CD4-positive, alpha-beta T cell treated with Interleukin-12 subunit alpha and Interleukin-12 subunit beta, for 1 hour (primary cell): ENCODE results near the gene NLRC3.

Experiments
- DNase-seq: peaks from one replicate; pipeline ENCODE4 v3.0.0-alpha.2; 2020

The NLRC3 gene

GRCh38 chr16:3542601-3543373, 34.4 kb downstream of the NLRC3 start:
- DNase-seq = no peak

GRCh38 chr16:3541527-3542155, 35.6 kb downstream of the NLRC3 start:
- DNase-seq = no peak

DNA sequence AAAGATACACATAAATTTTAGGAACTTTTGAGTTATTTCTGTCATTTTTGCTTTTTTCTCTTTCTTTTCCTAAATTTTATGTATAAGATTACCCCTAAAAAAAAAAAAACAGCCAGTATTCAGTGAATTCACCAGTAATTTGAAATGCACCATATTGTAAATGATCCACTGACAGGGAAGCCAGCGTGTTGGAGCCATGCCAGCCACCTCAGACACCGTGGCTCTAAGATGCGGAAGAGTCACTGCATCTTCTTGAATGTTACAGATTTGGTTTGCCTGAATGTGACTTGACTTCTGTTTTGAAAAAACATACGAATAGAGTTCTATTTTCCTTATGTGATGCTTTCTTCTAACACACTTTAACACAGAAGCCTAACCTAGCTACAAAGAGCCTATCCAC, 39.0 kb downstream of the NLRC3 start:
- no peak for DNase-seq

- no peak for DNase-seq
Observed at GRCh38 chr16:3536851-3537250, 40.4 kb downstream of the NLRC3 start.

DNA sequence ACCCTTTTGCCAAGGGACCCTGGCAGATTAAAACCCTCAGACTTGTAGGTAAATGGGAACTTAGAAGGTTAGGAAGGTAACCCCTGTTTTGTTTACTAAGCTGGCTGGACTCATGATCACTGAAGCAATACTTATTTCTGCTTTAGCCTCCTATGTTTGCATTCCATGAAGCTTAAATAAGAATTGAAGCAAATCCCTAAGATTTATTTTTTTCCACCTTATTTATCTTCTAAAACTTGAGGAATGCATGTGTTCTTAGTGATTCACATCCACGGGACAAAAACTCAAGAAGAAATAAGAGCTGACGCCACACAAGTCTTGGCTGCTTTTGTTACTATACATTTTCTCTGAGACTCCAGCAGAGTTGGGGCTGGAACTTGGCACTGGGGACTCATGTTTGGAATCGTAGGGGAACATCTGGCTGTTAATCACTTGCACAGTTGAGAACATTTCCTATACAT, 40.9 kb downstream of the NLRC3 start:
- no peak for DNase-seq

GRCh38 chr16:3534126-3534525, 43.1 kb downstream of the NLRC3 start:
- no peak for DNase-seq

DNA sequence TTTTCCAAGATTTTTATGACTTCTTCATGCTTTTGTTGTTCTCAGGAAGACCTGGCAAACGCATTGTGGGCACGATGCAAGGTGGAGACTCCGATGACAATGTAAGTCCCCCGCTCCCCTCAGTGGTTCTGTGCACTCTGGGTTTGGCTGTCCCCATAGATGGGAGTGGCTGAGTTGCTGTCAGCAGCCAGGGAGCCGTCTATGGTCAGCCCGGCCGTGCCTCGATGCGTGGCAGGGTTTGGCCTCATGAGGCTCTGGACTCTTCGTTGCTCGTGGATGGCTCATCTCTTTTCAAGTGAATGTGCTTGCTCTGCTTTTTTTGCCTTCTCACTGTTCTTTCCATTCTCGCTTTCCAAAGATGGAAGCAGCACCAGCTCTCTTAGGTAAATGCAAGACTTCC, 44.5 kb downstream of the NLRC3 start:
- no peak for DNase-seq

- DNase-seq = no peak
Observed at GRCh38 chr16:3530371-3530914, 46.8 kb downstream of the NLRC3 start.

DNA sequence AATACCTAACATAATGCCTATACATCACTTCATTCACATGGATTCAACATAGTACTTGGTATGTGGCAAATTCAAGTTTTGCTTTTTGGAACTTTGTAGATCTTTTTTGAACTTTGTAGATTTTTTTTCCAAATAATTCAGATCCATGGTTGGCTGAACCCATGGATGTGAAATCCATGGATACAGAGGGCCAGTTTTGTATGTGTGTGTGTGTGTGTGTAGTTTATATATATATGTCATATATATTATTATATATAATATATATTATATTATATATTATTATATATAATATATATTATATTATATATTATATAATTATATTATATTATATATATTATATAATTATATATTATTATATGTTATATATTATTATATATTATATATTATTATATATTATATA, 48.0 kb downstream of the NLRC3 start:
- no peak for DNase-seq

- no peak for DNase-seq
Observed at GRCh38 chr16:3528406-3528805, 48.8 kb downstream of the NLRC3 start.

- DNase-seq = peak; percentile 58
Observed at GRCh38 chr16:3527216-3527829, 49.9 kb downstream of the NLRC3 start.

- no peak for DNase-seq
Observed at GRCh38 chr16:3525951-3526350, 51.3 kb downstream of the NLRC3 start.

- DNase-seq = no peak
Observed at GRCh38 chr16:3523281-3523680, 53.9 kb downstream of the NLRC3 start.

GRCh38 chr16:3520841-3521240, 56.4 kb downstream of the NLRC3 start:
- no peak for DNase-seq

GRCh38 chr16:3520413-3520812, 56.8 kb downstream of the NLRC3 start:
- DNase-seq = no peak

DNA sequence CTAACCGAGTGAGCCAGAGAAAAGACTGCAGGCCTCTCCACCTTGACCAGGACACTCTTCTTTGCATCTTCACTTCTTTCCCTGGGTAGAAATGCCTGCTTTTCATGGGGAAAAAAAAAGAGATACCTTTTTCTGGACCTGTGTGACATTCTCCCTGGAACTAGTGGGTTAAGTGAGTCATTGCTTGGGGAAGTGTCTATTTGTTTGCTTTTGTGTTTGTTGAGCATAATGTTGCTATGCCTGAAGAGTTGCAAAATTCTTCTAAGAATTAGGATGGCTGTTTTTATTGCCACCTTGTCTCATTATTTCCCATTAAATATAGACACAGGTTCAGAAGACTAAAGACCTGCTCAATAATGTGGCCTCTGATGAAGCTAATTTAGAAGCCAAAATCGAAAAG, 57.6 kb downstream of the NLRC3 start:
- DNase-seq = no peak

GRCh38 chr16:3518986-3519348, 58.2 kb downstream of the NLRC3 start:
- DNase-seq = no peak

DNA sequence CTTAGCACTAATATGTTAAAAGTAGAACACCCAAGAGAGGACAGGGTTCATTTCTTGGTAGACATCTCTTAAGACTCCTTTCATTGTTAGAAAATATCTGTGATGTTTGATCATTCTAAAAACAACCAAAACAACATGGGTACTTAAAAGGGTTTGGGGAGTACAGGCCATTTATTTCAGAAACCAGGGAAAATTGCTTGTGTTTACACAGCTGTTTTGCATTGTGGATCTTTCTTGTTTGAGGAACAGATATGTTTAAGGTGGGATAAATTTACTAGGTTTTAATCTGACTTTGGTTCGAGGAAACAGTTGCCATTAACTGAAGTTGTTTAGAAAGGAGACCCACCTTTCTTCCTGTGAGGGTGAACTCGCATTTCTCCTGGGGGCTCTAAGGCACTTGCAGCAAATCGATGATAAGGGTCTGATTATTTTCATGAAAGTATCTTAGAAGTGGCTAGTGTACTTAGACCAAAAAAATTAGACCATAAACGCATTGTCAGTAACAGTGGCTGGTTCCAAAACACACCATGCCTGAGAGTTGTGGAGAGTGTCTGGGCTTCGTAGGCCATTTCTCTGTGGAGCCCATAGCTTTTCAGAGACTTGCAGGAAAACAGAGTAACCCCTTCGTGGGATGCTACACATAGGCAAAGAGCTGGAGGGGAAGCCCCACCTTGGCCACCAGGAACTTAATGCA, 58.8 kb downstream of the NLRC3 start:
- DNase-seq = no peak

DNA sequence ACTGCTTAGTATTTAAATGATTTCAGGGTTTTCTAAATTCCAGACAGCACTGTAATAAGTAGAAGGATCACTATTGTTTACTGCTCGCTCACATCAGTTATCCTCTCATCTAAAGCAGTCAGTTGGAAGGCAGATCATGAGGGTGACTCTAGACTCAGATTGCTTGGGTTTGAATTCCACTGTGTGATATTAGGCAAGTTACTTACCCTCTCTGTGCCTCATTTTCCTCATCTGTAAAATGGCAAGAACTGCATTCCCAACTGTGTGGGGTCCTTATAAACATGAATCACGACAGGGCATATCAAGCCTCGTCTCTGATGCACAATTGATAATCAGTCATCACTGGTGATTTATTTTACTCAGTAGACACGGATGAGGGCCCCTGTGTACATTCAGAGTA, 61.3 kb downstream of the NLRC3 start:
- no peak for DNase-seq

DNA sequence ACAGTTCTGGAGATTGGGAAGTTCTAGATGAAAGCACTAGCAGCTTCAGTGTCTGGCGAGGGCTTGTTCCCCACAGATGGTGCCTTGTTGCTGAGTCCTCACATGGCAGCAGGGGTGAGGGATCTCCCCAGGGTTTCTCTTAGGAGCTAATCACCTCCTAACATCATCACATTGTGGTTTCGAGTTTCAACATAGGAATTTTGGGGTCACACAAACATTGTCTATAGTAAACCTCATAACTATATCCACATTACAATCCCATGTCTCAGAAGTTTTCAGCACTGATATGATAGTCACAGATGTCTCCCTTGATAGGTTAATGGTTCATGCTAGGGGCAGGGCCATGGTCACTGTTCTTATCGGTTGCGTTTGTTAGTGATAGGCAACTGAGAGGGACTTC, 62.6 kb downstream of the NLRC3 start:
- no peak for DNase-seq

DNA sequence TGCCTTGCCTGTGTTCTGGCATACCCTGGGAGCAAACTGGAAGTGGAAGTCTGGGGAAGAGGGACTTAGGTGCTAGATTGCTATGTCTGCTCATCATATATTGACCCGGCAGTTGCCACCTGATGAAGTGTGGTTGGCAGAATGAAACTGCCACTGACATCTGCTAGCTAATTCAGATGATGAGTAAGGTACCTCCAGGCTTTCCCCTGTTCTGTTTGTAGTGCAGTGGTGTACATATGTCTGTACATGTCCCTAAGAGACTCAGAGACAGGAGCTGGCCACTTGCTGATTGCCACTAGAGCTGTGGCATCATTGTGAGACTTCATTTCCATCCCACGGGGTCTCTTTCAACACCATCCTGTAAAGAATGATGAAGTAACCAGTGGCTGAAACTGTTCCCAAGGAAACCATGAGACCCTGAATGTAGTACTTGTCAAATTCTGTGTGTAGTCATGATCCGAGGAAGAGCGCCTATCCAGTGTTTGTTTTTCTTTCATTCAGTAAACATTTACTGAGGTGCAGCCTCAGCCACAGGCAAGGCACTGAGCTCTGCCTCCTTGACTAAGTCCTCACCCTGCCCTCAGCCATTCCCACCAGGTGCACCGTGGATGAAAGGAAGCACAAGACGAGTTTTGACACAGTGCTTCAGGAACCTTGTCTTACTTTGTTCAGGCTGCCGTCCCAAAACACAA, 63.2 kb downstream of the NLRC3 start:
- DNase-seq = no peak

DNA sequence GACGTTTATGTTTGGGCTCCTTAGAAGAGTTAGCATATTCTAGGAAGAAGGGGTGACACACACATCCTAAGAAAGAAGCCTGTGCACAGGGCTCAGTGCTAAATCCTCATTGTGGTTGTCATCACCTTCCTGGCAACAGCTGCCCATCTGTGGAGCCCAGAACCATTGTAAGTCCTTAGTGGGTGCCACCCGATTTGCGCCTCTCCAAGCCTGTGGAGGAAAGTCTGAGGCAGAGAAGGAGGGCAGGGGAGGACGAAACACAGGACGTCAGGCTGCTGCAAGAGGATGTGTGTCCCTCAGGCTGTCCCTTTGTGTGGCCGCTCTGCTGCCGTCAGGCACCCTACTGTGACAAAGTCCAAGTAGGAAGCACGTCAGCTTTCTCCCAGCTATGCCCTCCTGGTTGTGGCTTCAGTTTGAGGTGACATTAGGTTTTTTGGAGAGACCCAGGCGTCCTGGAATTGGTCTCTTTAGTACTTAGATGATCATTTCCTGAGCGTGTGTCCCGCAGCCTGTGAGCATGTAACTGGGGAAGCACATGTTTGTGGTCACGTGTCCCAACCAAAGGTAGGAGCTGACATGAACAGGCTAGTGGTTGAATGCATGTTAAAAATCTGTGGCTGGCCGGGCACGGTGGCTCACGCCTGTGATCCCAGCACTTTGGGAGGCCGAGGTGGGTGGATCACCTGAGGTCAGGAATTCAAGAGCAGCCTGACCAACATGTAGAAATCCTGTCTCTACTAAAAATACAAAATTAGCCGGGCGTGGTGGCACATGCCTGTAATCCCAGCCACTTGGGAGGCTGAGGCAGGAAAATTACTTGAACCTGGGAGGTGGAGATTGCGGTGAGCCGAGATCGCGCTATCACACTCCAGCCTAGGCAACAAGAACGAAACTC, 65.7 kb downstream of the NLRC3 start:
- no peak for DNase-seq
